CD4-positive, alpha-beta T cell treated with Interleukin-17A for 4 hours (primary cell): Measurements from ENCODE around the gene OR1F1.
"Not testable (repeated sequence)": the region's sequence is repeated elsewhere in the genome, so short reads cannot be mapped to it uniquely, and the experiment has no call there.

Source experiments
- DNase-seq: peaks from one replicate; pipeline ENCODE4 v3.0.0-alpha.2; 2020; ENCODE audit warnings: mixed read lengths

The OR1F1 gene

GRCh38 chr16:3152027-3152276, 36.1 kb upstream of the OR1F1 start:
- peak; percentile 41 for DNase-seq

GRCh38 chr16:3152277-3152990, 35.6 kb upstream of the OR1F1 start:
- DNase-seq = peak; percentile 77

- no peak for DNase-seq
Measured at GRCh38 chr16:3152991-3153368, 35.0 kb upstream of the OR1F1 start.

DNA sequence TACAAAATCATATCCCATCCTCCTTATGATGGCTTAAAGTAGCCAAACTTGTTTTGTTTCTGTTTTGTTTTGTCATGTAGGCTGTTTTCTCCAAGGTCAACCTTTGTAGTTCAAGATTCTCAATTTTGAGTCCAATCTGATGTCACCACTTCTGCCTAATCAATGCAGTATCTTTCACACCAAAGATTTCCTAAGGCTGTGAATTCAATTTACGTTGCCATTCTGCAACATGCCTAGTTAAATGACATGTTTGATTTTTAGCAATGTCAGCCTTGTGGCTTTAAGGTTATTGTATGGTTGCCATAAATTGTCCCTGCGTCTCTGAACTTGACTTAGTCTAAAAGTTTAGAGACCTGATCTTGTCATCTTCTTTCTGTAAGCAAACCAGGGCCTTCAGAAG, 32.8 kb upstream of the OR1F1 start:
- no peak for DNase-seq

DNA sequence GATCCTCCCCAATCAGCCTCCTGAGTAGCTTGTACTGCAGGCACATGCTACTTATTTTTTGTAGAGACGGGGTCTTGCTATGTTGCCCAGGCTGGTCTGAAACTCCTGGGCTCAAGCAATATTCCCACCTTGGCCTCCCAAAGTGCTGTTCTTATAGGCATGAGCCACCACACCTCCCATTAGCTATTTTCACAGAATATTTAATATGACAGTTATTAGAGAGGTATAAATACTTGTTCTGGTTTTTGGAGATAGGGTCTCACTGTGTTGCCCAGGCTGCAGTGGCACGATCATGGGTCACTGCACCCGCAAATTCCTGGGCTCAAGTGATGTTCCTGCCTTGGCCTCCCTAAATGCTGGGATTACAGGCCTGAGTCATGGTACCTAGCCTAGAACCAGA, 32.0 kb upstream of the OR1F1 start:
- no peak for DNase-seq

- DNase-seq = peak; percentile 61
Measured at GRCh38 chr16:3157229-3158025, 30.6 kb upstream of the OR1F1 start.

- DNase-seq = no peak
Measured at GRCh38 chr16:3158026-3158509, 29.9 kb upstream of the OR1F1 start.

- DNase-seq = peak; percentile 96
Measured at GRCh38 chr16:3158510-3159314, 29.3 kb upstream of the OR1F1 start.

GRCh38 chr16:3161235-3162018, 26.6 kb upstream of the OR1F1 start:
- no peak for DNase-seq

DNA sequence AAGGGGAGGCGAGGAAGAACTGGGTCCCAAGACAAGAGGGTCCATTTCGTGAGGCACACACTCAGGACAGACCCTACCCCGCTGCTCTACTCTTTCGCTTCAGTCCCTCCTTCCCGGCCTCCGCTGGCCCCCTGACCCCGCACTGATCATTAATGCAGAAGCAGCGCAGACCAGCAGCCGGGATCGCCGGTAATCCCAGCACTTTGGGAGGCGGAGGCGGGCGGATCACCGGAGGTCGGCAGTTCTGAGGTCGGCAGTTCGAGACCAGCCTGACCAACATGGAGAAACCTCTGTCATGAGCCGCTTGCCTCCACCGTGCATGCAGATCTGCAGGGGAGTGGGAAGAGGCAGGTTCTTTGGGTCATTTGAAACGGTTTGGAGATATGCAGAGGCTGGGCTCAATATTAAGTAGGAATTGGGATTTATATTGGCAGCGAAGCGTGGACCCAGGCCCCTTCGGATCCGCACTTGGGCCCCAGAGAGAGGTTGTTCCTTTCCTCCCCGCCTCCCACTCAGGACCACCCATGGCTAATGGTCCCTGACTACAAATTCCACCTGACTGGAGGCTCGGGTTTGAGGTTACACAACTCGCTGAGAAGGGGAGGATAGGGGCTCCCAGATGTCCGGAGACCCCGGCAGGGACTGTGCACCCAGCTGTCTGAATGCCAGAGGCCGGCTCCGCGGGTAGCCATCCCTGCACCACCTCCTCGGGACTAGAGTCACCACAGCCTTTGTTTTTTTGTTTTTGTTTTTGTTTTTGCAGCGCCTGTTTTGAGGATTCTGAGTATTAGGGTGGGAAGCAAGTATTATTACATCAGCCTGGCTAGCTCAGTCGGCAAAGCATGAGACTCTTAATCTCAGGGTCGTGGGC, 23.6 kb upstream of the OR1F1 start:
- DNase-seq = no peak

DNA sequence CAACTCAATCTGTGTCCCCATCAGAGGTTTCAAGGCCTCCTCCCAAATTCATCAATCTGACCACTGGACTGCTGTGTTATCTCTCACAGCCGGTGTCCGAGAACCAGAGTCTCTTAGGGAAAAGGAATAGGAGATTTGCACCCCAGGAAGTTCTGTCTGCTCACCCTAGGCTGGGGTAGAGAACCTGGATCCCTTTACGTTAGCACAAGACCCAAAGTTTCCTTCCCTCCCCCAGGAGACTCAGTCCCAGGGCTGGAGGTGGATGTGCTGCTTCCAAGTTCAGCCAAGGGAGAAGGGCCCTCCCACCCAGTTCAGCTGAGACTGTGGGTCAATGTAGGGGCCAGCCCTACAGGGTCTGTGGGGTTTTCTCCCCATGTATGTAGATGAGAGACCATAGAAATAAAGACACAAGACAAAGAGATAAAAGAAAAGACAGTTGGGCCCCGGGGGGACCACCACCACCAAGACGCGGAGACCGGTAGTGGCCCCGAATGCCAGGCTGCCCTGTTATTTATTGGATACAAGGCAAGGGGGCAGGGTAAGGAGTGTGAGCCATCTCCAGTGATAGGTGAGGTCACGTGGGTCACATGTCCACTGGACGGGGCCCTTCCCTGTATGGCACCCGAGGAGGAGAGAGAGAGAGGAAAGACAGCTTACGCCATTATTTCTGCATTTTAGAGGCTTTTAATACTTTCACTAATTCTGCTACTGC, 22.7 kb upstream of the OR1F1 start:
- DNase-seq = no peak

GRCh38 chr16:3166505-3166886, 21.5 kb upstream of the OR1F1 start:
- DNase-seq = no peak

- DNase-seq = not testable (repeated sequence)
Measured at GRCh38 chr16:3168729-3169128, 19.3 kb upstream of the OR1F1 start.

DNA sequence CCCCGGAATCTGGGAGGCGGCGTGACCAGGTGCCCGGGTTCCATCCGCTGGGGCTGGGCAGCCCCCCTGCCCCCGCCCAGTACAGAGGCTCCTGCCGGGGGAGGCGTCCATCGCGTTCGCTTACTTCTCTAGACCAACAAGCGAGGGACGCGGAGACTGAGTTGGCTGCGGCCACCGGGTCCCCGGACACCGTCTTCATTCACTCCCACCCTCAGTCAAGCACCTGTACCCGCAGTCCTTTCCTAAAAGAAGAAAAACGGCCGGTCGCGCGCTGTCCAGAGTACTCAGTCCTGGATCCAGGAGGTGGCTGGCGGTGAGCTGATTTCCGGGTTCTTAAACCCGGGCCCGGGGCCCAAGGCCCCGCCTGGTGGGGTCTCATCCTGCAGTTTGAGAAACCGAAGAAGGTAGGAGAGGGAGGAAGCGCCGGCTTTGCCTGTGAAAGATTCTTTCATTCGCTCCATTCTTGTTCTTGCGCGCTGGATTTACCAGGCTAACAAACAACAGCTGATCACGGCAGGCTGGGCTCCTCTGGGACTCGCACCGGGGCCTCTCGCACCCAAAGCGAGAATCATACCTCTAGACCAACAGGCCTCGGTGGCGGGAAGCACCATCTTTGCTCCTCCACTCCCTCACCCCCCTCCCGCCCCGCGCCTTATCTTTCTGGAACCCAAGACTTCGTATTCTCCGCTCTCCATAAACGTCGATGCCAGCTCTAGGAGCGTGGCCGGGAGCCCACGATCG, 17.4 kb upstream of the OR1F1 start:
- peak; percentile 36 for DNase-seq

- DNase-seq = peak; percentile 66
Measured at GRCh38 chr16:3171181-3171854, 16.7 kb upstream of the OR1F1 start.

- peak; percentile 46 for DNase-seq
Measured at GRCh38 chr16:3171855-3172593, 16.0 kb upstream of the OR1F1 start.

DNA sequence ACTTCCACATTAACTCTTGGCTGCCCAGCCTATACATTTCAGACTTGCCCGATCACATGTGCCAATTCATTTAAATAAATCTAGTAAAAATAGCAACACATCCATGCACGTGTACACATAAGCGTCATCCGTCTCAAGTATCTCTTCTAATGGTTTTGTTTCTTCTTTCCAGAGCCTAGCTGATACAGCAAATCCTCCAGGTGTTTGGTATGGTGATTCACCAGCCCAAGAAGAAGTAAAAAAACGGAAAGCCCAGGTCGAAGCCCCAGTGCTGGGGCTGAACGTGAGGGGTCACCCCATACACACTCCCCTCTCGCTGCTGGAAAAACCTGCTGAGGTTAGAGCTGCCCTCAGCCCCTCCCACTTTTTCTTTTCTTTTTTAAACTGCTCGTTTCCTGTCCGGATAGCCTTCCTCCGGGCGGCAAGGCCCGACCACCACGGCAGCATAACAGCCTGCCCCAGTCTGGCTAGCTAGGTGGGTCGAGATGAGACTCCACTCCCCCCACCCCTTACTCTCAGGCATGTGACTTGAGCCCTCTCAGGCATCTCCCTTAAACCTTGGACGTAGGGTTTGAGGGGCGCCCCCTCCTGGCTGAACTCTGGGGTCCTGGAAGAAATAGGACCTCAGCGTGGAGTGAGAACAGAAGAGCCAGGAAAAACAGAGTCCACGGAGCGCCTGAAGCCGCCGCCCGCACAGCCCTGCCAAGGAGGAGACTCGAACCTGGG, 13.9 kb upstream of the OR1F1 start:
- no peak for DNase-seq

DNA sequence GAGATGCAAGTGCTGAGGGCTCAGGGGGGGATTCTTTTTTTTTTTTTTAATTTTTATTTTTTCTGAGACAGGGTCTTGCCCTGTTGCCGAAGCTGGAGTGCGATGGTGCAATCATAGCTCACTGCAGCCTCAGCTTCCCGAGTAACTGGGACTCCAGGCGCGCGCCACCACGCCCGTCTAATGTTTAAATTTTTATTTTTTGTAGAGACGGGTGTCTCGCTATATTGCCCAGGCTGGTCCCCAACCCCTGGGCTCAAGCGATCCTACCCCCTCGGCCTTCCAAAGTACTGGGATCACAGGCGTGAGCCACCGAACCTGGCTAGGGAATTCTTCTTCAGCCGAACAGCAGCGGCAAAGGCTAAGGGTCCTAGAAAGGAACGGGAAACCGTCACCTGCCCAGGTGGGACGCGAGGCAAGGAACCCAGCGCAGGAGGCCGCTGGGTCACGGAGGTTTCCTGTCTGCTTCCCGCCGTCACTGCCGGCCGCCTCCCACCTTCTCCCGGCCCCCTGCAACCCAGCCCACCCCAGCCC, 13.3 kb upstream of the OR1F1 start:
- no peak for DNase-seq
